Gastroesophageal sphincter (tissue), 4 donors: ENCODE data around the gene TRABD2B. TPM values are rescaled to one million over a fixed set of nuclear protein-coding genes. Genes with fewer than 3 reads are reported as not detected.

ENCODE experiments used
- ATAC-seq: fragments of 150-250 bp; one replicate; pipeline ENCODE4 v1.9.1; 2016; ENCODE audit warnings: mild to moderate bottlenecking, moderate library complexity
- H3K27ac ChIP-seq, 4 donors: fragments of 200-600 bp; sonication (generic) in 3 of 4; 1 replicate in 3 of 4; 2 replicates in 1 of 4; pipeline ENCODE4 v1.5.1; 2016 to 2019
- H3K27me3 ChIP-seq: fragments of 200-600 bp; sonication (generic); one replicate; pipeline ENCODE4 v1.5.1; 2019
- H3K36me3 ChIP-seq, 2 donors: fragments of 200-600 bp; sonication (generic); one replicate each; pipeline ENCODE4 v1.5.1; 2019; ENCODE audit warnings: control low read depth in 1 of 2
- H3K4me1 ChIP-seq, 3 donors: fragments of 200-600 bp; sonication (generic); 1 replicate in 2 of 3; 2 replicates in 1 of 3; pipeline ENCODE4 v1.5.1; 2016 to 2019; ENCODE audit warnings: control low read depth in 2 of 3
- H3K4me3 ChIP-seq, 2 donors: fragments of 200-600 bp; sonication (generic); one replicate each; pipeline ENCODE4 v1.5.1; 2019; ENCODE audit warnings: mild to moderate bottlenecking in 1 of 2, moderate library complexity in 1 of 2
- H3K9me3 ChIP-seq, 3 donors: fragments of 200-600 bp; sonication (generic); one replicate each; pipeline ENCODE4 v1.5.1; 2017 to 2019; ENCODE audit warnings: control low read depth in 2 of 3
- CTCF ChIP-seq, 4 experiments: fragments of 200-600 bp in 2 of 4; fragments of 450-650 bp in 2 of 4; sonication (generic) in 1 of 4; IDR thresholded peaks; one replicate each; pipeline ENCODE4 v1.5.1; 2017 to 2019; ENCODE audit warnings: antibody characterized with exemption in 4 of 4, mild to moderate bottlenecking in 2 of 4, moderate library complexity in 2 of 4
- EP300 ChIP-seq: sonication (generic); formaldehyde crosslinking; IDR thresholded peaks from one replicate; pipeline ENCODE4 v1.6.1; 2017; ENCODE audit warnings: antibody characterized with exemption, mild to moderate bottlenecking
- POLR2A ChIP-seq, 2 donors: fragments of 450-650 bp; IDR thresholded peaks; one replicate each; pipeline ENCODE4 v1.6.1; 2017; ENCODE audit warnings: antibody characterized with exemption in 2 of 2, mild to moderate bottlenecking in 2 of 2, moderate library complexity in 1 of 2
- POLR2AphosphoS5 ChIP-seq: sonication (generic); formaldehyde crosslinking; IDR thresholded peaks from one replicate; pipeline ENCODE4 v1.6.1; 2017; ENCODE audit warnings: antibody characterized with exemption
- WGBS, 2 donors: methylation state at CpG; one replicate each; pipeline ENCODE4 v1.1.5; 2018; ENCODE audit warnings: low coverage in 1 of 2; 5-methylcytosine and 5-hydroxymethylcytosine counted together
- total RNA-seq, 4 donors: library from RNA; depleted of rRNA; stranded (reverse); fragments of >200 nt; gene quantifications; one replicate each; pipeline ENCODE4 v1.1.0, GENCODE V29; 2016

TRABD2B gene
- total RNA-seq, 4 donors from 2014 or later, result 2.6 to 6.5 (median 3.4) TPM

GRCh38 chr1:48025076-48025475, 27.9 kb upstream of the TRABD2B start:
- H3K27ac ChIP-seq, result no peak overlapping the region
- H3K36me3 ChIP-seq, result no peaks in the 10 kb centered on the region
- ATAC-seq, result no peak
- TF ChIP-seq POLR2AphosphoS5 (no peak), CTCF (IDR thresholded peaks at IDR 0.05) (no peak), EP300 (no peak), POLR2A (IDR thresholded peaks at IDR 0.05) (no peak)
- no peak overlapping the region for H3K4me3 ChIP-seq
- H3K4me1 ChIP-seq, result peaks cover 0 to 6% (median 0%) of the 10 kb centered on the region in 3 donors
- H3K27me3 ChIP-seq, result no peaks in the 10 kb centered on the region
- no peaks in the 10 kb centered on the region for H3K9me3 ChIP-seq

- Histone ChIP-seq H3K9me3 (no peaks in the 10 kb centered on the region), H3K36me3 (no peaks in the 10 kb centered on the region), H3K4me1 (peaks cover 0 to 18% (median 5%) of the 10 kb centered on the region in 3 donors), H3K27ac (no peak overlapping the region), H3K27me3 (no peaks in the 10 kb centered on the region), H3K4me3 (no peak overlapping the region)
- WGBS, 2 donors, result 50 to 68% methylated on average over 2 to 3 of the region's 6 CpGs
- TF ChIP-seq EP300 (no peak), POLR2A (IDR thresholded peaks at IDR 0.05) (no peak), CTCF (IDR thresholded peaks at IDR 0.05) (no peak), POLR2AphosphoS5 (no peak)
- no peak for ATAC-seq
These were observed 26.3 kb upstream of the TRABD2B start for GRCh38 chr1:48023488-48023887.

GRCh38 chr1:48022306-48022705, 25.1 kb upstream of the TRABD2B start:
- ATAC-seq, result no peak
- no peak overlapping the region for H3K4me3 ChIP-seq
- peaks cover 0 to 18% (median 5%) of the 10 kb centered on the region in 3 donors for H3K4me1 ChIP-seq
- no peaks in the 10 kb centered on the region for H3K27me3 ChIP-seq
- no peak for TF ChIP-seq CTCF (IDR thresholded peaks at IDR 0.05)
- no peak for TF ChIP-seq POLR2A (IDR thresholded peaks at IDR 0.05)
- TF ChIP-seq POLR2AphosphoS5, result no peak
- TF ChIP-seq EP300, result no peak
- H3K27ac ChIP-seq, result no peak overlapping the region
- H3K9me3 ChIP-seq, result no peaks in the 10 kb centered on the region
- no peaks in the 10 kb centered on the region for H3K36me3 ChIP-seq
- WGBS, 2 donors, result 75 to 86% methylated on average over 1 to 2 of the region's 3 CpGs

GRCh38 chr1:48021792-48022191, 24.6 kb upstream of the TRABD2B start:
- H3K27ac ChIP-seq, result no peak overlapping the region
- H3K4me1 ChIP-seq, result peaks cover 0 to 18% (median 5%) of the 10 kb centered on the region in 3 donors
- no peak overlapping the region for H3K4me3 ChIP-seq
- WGBS, 2 donors, result 47 to 52% methylated on average over 2 of the region's 2 CpGs
- H3K27me3 ChIP-seq, result no peaks in the 10 kb centered on the region
- TF ChIP-seq POLR2AphosphoS5 (no peak), EP300 (no peak), CTCF (IDR thresholded peaks at IDR 0.05) (no peak), POLR2A (IDR thresholded peaks at IDR 0.05) (no peak)
- H3K9me3 ChIP-seq, result no peaks in the 10 kb centered on the region
- ATAC-seq, result no peak
- no peaks in the 10 kb centered on the region for H3K36me3 ChIP-seq

- Histone ChIP-seq H3K4me3 (no peak overlapping the region), H3K9me3 (no peaks in the 10 kb centered on the region), H3K27me3 (no peaks in the 10 kb centered on the region), H3K27ac (peak overlapping the region in 3 of 4 donors; percentile 43 to 54 (median 47)), H3K36me3 (no peaks in the 10 kb centered on the region), H3K4me1 (peaks cover 0 to 18% (median 5%) of the 10 kb centered on the region in 3 donors)
- WGBS, 2 donors, result 44 to 60% methylated on average over 1 to 4 of the region's 6 CpGs
- ATAC-seq, result peak; percentile 53
- no peak for TF ChIP-seq CTCF (IDR thresholded peaks at IDR 0.05)
- TF ChIP-seq POLR2AphosphoS5, result peak; percentile 62
These were observed 22.6 kb upstream of the TRABD2B start for GRCh38 chr1:48019714-48020315.
